A673 (cell line): ENCODE data around the gene ZNF33B. TPM values are rescaled to one million over a fixed set of nuclear protein-coding genes. Genes with fewer than 3 reads are reported as not detected.

Source experiments
- BruUV-seq: library from RNA; stranded (reverse); fragments of 400-500 nt; replicated peaks from 2 replicates; lab custom pipeline; 2021; lab: Mats Ljungman, UMichigan
- CTCF ChIA-PET: fragments of 300-600 bp; sonication (Branson Sonifier 250); formaldehyde crosslinking; loops from one replicate; lab custom pipeline; 2022; ENCODE audit warnings: antibody characterized with exemption; lab: Charles Lee
- POLR2A ChIA-PET: fragments of 300-600 bp; sonication (Branson Sonifier 250); formaldehyde crosslinking; loops from one replicate; lab custom pipeline; 2022; ENCODE audit warnings: antibody characterized with exemption; ENCODE audit not compliant: low non-redundant PET; lab: Charles Lee
- DNase-seq: peaks from one replicate; pipeline ENCODE4 v3.0.0-alpha.2; 2015; ENCODE audit warnings: low spot score
- H3K27ac ChIP-seq: fragments of 200-600 bp; sonication (generic); 2 replicates; pipeline ENCODE4 v1.5.1; 2016; ENCODE audit warnings: mixed run types, low read depth, mild to moderate bottlenecking, mixed read lengths, antibody characterized with exemption, low read length; ENCODE audit not compliant: poor library complexity, severe bottlenecking
- H3K27me3 ChIP-seq: fragments of 200-600 bp; sonication (generic); replicated peaks from 2 replicates; pipeline ENCODE4 v1.6.1; 2017; ENCODE audit warnings: mixed run types, low read depth, mild to moderate bottlenecking, mixed read lengths, antibody characterized with exemption, low read length; ENCODE audit not compliant: insufficient read depth, poor library complexity
- H3K36me3 ChIP-seq: fragments of 200-600 bp; sonication (generic); 2 replicates; pipeline ENCODE4 v1.6.1; 2016; ENCODE audit warnings: mixed run types, mild to moderate bottlenecking, mixed read lengths, antibody characterized with exemption, low read length; ENCODE audit not compliant: insufficient read depth, poor library complexity, severe bottlenecking
- H3K4me1 ChIP-seq: fragments of 200-600 bp; sonication (generic); 2 replicates; pipeline ENCODE4 v1.6.1; 2017; ENCODE audit warnings: mixed run types, mild to moderate bottlenecking, mixed read lengths, antibody characterized with exemption, low read length; ENCODE audit not compliant: insufficient read depth, poor library complexity, severe bottlenecking
- H3K4me3 ChIP-seq: fragments of 200-600 bp; sonication (generic); 2 replicates; pipeline ENCODE4 v1.5.1; 2016; ENCODE audit warnings: low read depth, mixed run types, mild to moderate bottlenecking, mixed read lengths, low read length; ENCODE audit not compliant: poor library complexity, severe bottlenecking
- H3K9me3 ChIP-seq: fragments of 200-600 bp; sonication (generic); 2 replicates; pipeline ENCODE4 v1.6.1; 2016; ENCODE audit warnings: mixed run types, low read depth, mild to moderate bottlenecking, mixed read lengths, antibody characterized with exemption, low read length; ENCODE audit not compliant: poor library complexity, severe bottlenecking
- CTCF ChIP-seq: fragments of 300-800, 200-600 bp; sonication (generic); conservative IDR thresholded peaks from 2 replicates; pipeline ENCODE4 v1.5.1; 2017; ENCODE audit warnings: low read depth, mild to moderate bottlenecking, antibody characterized with exemption, low read length, moderate library complexity, mixed read lengths
- EZH2 ChIP-seq: fragments of 200-600 bp; sonication (generic); IDR thresholded peaks from 2 replicates; pipeline ENCODE4 v1.6.1; 2017; ENCODE audit warnings: borderline replicate concordance, low read depth, mild to moderate bottlenecking, mixed read lengths, antibody characterized with exemption, low read length; ENCODE audit not compliant: poor library complexity, severe bottlenecking
- intact Hi-C: fragments of 100-400 bp; cut with micrococcal nuclease; formaldehyde crosslinking; loops from one replicate; pipeline ENCODE4 v1.10.0; 2022; ENCODE audit not compliant: unreplicated experiment
- total RNA-seq: library from RNA; stranded (reverse); gene quantifications from 2 replicates; pipeline ENCODE4 v1.2.3, GENCODE V29; 2021

The ZNF33B gene
- total RNA-seq, 1 experiment from 2014 or later = 18.3 TPM

GRCh38 chr10:42645516-42645915 is 7.1 kb upstream of the ZNF33B start:
- CTCF ChIA-PET = no interaction called here
- TF ChIP-seq EZH2 = no peak
- TF ChIP-seq CTCF = no peak
- H3K27ac ChIP-seq = no peak overlapping the region
- no peaks in the 10 kb centered on the region for H3K27me3 ChIP-seq
- BruUV-seq = no TSS peak
- no peak for DNase-seq
- no peaks in the 10 kb centered on the region for H3K36me3 ChIP-seq
- H3K4me1 ChIP-seq = no peaks in the 10 kb centered on the region
- H3K9me3 ChIP-seq = no peaks in the 10 kb centered on the region
- H3K4me3 ChIP-seq = no peak overlapping the region
- POLR2A ChIA-PET = no interaction called here
- intact Hi-C loops = no loop called here

GRCh38 chr10:42645103-42645502 is 6.7 kb upstream of the ZNF33B start:
- no peak overlapping the region for H3K27ac ChIP-seq

GRCh38 chr10:42640610-42641229 is 2.4 kb upstream of the ZNF33B start:
- no peak overlapping the region for H3K27ac ChIP-seq
- no peaks in the 10 kb centered on the region for H3K9me3 ChIP-seq
- CTCF ChIA-PET = no interaction called here
- POLR2A ChIA-PET = no interaction called here
- no peaks in the 10 kb centered on the region for H3K27me3 ChIP-seq
- DNase-seq = no peak
- intact Hi-C loops = no loop called here
- peaks cover 5% of the 10 kb centered on the region for H3K4me1 ChIP-seq
- TF ChIP-seq EZH2 (no peak), CTCF (no peak)
- no TSS peak for BruUV-seq
- no peaks in the 10 kb centered on the region for H3K36me3 ChIP-seq
- no peak overlapping the region for H3K4me3 ChIP-seq

More at GRCh38 chr10:42645103-42645502, 6.7 kb upstream of the ZNF33B start:
- intact Hi-C loops = no loop called here
- H3K4me3 ChIP-seq = no peak overlapping the region
- no peak for TF ChIP-seq CTCF
- TF ChIP-seq EZH2 = no peak
- CTCF ChIA-PET = no interaction called here
- POLR2A ChIA-PET = no interaction called here
- DNase-seq = no peak
- H3K4me1 ChIP-seq = no peaks in the 10 kb centered on the region
- no peaks in the 10 kb centered on the region for H3K9me3 ChIP-seq
- H3K27me3 ChIP-seq = no peaks in the 10 kb centered on the region
- BruUV-seq = no TSS peak
- H3K36me3 ChIP-seq = no peaks in the 10 kb centered on the region
